Naive thymus-derived CD4-positive, alpha-beta T cell (primary cell): ENCODE data around the gene TIMP2. TPM values are rescaled to one million over a fixed set of nuclear protein-coding genes. Genes with fewer than 3 reads are reported as not detected.

ENCODE experiments used
- ATAC-seq: fragments of 150-1000 bp; cut with Tn5 transposase; 2 replicates; pipeline ENCODE4 v1.10.0; 2021; ENCODE audit warnings: mild to moderate bottlenecking, moderate library complexity
- CTCF ChIA-PET: fragments of 350-600 bp; sonication (Branson Sonifier 250); formaldehyde crosslinking; loops from one replicate; lab custom pipeline; 2021; ENCODE audit warnings: antibody characterized with exemption; lab: Charles Lee
- POLR2A ChIA-PET: fragments of 350-600 bp; sonication (Branson Sonifier 250); formaldehyde crosslinking; loops from one replicate; lab custom pipeline; 2021; ENCODE audit warnings: antibody characterized with exemption, inconsistent platforms; lab: Charles Lee
- DNase-seq, 9 donors: peaks; one replicate each; pipeline versions ENCODE4 v3.0.0 to v3.0.0-alpha.2; 2020 to 2022; ENCODE audit warnings: mixed read lengths in 1 of 9
- H3K27ac ChIP-seq: one replicate; pipeline ENCODE4 v1.7.0; 2013; ENCODE audit warnings: mild to moderate bottlenecking, low read depth, low read length, moderate library complexity
- H3K27me3 ChIP-seq, 2 donors: one replicate each; pipeline ENCODE4 v1.7.0; 2013; ENCODE audit warnings: low read length in 2 of 2, mild to moderate bottlenecking in 2 of 2, moderate library complexity in 2 of 2; ENCODE audit not compliant: control insufficient read depth in 2 of 2, insufficient read depth in 2 of 2
- H3K36me3 ChIP-seq, 3 experiments: 1 replicate in 2 of 3; 2 replicates in 1 of 3; pipeline ENCODE4 v1.7.0; 2013; ENCODE audit warnings: low read length in 3 of 3, mild to moderate bottlenecking in 3 of 3, moderate library complexity in 1 of 3; ENCODE audit not compliant: insufficient read depth in 3 of 3, control insufficient read depth in 2 of 3
- H3K4me1 ChIP-seq, 2 donors: one replicate each; pipeline ENCODE4 v1.7.0; 2013; ENCODE audit warnings: low read length in 2 of 2, mild to moderate bottlenecking in 2 of 2, moderate library complexity in 1 of 2; ENCODE audit not compliant: control insufficient read depth in 2 of 2, insufficient read depth in 2 of 2
- H3K4me3 ChIP-seq: 2 replicates; pipeline ENCODE4 v1.7.0; 2013; ENCODE audit warnings: mild to moderate bottlenecking, low read length
- H3K9me3 ChIP-seq, 3 experiments: 1 replicate in 2 of 3; 2 replicates in 1 of 3; pipeline ENCODE4 v1.7.0; 2013; ENCODE audit warnings: low read length in 3 of 3; ENCODE audit not compliant: control insufficient read depth in 2 of 3
- H3K27ac Mint-ChIP-seq, 9 donors: one replicate each; pipeline ENCODE4 v1.8.0; 2020 to 2022; ENCODE audit warnings: mixed read lengths in 9 of 9, mild to moderate bottlenecking in 8 of 9, moderate library complexity in 5 of 9, inconsistent platforms in 2 of 9
- H3K27me3 Mint-ChIP-seq, 5 donors: one replicate each; pipeline ENCODE4 v1.8.0; 2021 to 2022; ENCODE audit warnings: mixed read lengths in 5 of 5, mild to moderate bottlenecking in 1 of 5
- H3K36me3 Mint-ChIP-seq, 5 donors: one replicate each; pipeline ENCODE4 v1.8.0; 2020 to 2022; ENCODE audit warnings: mixed read lengths in 5 of 5, mild to moderate bottlenecking in 3 of 5, inconsistent platforms in 1 of 5
- H3K4me1 Mint-ChIP-seq, 7 donors: one replicate each; pipeline ENCODE4 v1.8.0; 2020 to 2022; ENCODE audit warnings: mixed read lengths in 7 of 7, mild to moderate bottlenecking in 3 of 7, inconsistent platforms in 1 of 7
- H3K4me3 Mint-ChIP-seq, 10 donors: one replicate each; pipeline ENCODE4 v1.8.0; 2020 to 2022; ENCODE audit warnings: mild to moderate bottlenecking in 10 of 10, mixed read lengths in 10 of 10, moderate library complexity in 6 of 10, inconsistent platforms in 2 of 10
- H3K9me3 Mint-ChIP-seq, 11 donors: one replicate each; pipeline ENCODE4 v1.8.0; 2020 to 2022; ENCODE audit warnings: mixed read lengths in 11 of 11, mild to moderate bottlenecking in 4 of 11, inconsistent platforms in 1 of 11, moderate library complexity in 1 of 11
- intact Hi-C, 2 donors: fragments of 100-400 bp; cut with micrococcal nuclease; formaldehyde crosslinking; loops; one replicate each; pipeline ENCODE4 v1.15.1; 2023
- polyA plus RNA-seq, 2 donors: library from polyadenylated mRNA; unstranded; fragments of 300-500 nt; fragmentation: Illumina TruSeq; gene quantifications; one replicate each; pipeline ENCODE4 v1.2.3, GENCODE V29; 2021
- total RNA-seq, 6 experiments: library from RNA in 5 of 6; stranded (reverse) in 5 of 6; gene quantifications; 1 replicate in 5 of 6; 2 replicates in 1 of 6; pipeline ENCODE4 v1.2.3 and lab custom pipeline; 2021 to 2026

TIMP2 gene
- total and polyA plus RNA-seq, 7 experiments from 2014 or later: 0.23 to 46.1 (median 5.7) TPM

DNA sequence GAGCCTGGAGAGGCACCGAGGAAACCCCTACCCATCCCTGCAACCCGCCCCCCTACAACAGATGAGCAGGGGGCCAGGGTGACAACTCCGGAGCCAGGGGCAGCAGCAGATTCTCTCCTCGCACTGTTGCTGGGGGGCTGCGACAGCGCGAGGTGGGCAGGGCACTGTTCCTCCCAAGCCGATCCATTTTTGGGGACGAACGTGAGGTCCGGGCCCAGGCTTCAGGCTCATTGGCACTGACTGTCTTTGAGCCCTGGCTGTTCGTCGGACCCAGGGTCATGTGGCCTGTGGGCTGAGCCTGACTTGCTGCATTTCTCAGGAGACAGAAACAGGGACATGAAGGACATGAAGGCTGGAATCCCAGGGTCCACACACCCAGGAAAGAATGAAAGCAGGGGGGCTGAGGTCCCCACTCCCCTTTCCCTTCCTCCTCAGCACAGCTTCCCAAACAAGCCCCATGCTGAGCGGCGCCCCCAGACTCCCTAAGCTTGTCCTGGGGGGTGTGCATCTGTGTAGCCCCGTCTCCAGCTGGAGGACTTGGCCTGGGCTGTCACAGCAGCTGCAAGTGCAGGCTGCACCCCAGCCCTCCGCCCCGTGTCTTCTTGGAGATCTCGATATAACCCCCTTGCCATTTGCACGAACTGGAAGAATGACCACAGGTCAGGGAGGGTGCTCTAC, 40.9 kb downstream of the TIMP2 start:
- CTCF ChIA-PET: no interaction called here
- H3K9me3 Mint-ChIP-seq: no peaks in the 10 kb centered on the region

DNA sequence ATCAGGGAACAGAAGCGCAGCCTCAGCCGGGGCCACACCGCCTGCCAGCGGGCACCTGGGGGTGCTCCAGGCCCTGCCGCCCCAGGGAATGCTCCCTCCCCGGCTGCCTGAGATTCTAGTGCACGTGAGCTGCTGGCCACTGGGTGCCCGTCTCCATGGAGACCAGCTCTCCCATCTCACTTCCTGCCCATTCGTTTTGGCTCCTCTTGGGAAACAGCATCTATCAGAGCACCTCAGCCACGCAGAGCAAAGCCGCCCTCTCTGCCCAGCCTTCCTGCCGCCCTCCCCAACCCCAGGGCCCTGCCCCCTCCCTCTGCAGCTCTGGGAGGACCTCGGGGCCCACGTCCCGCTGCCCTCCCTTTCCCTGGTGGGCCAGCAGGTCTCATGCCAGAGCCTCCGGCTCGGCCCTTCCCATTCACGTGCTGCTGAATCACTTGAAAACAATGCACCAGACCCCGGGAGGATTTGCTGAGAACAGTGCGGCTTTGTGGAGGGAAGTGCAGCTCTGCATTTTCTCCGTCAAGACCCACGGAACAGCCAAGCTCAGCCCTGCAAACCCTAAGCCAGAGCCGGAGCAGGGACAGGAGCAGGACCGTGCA, 41.6 kb downstream of the TIMP2 start:
- Mint-ChIP-seq H3K27me3 (peaks cover 0 to 12% (median 0%) of the 10 kb centered on the region in 5 donors), H3K4me1 (peaks cover 16 to 36% (median 30%) of the 10 kb centered on the region in 7 donors), H3K9me3 (no peaks in the 10 kb centered on the region), H3K4me3 (peak overlapping the region in 5 of 10 donors; percentile 31 to 57 (median 48)), H3K27ac (peak overlapping the region in 6 of 9 donors; percentile 34 to 77 (median 55)), H3K36me3 (no peaks in the 10 kb centered on the region)
- peak in 2 of 9 donors; percentile 10 for DNase-seq
- intact Hi-C loops: no loop called here
- peak; percentile 36 for ATAC-seq
- no peaks in the 10 kb centered on the region for H3K36me3 ChIP-seq
- peaks cover 0 to 19% of the 10 kb centered on the region in 2 donors for H3K4me1 ChIP-seq
- H3K27me3 ChIP-seq: no peaks in the 10 kb centered on the region
- no peak overlapping the region for H3K27ac ChIP-seq
- no peaks in the 10 kb centered on the region for H3K9me3 ChIP-seq
- POLR2A ChIA-PET: no interaction called here
- H3K4me3 ChIP-seq: no peak overlapping the region
- CTCF ChIA-PET: no interaction called here

More for the DNA sequence above, 40.9 kb downstream of the TIMP2 start:
- Mint-ChIP-seq H3K4me3 (peak overlapping the region in 2 of 10 donors; percentile 26 to 27), H3K4me1 (peaks cover 15 to 36% (median 32%) of the 10 kb centered on the region in 7 donors), H3K36me3 (no peaks in the 10 kb centered on the region), H3K27me3 (peaks cover 0 to 13% (median 0%) of the 10 kb centered on the region in 5 donors), H3K27ac (no peak overlapping the region)
- H3K36me3 ChIP-seq: no peaks in the 10 kb centered on the region
- ATAC-seq (no peak), DNase-seq (no peak)
- H3K9me3 ChIP-seq: no peaks in the 10 kb centered on the region
- H3K4me3 ChIP-seq: no peak overlapping the region
- POLR2A ChIA-PET: no interaction called here
- peaks cover 0 to 18% of the 10 kb centered on the region in 2 donors for H3K4me1 ChIP-seq
- intact Hi-C loops: no loop called here
- no peaks in the 10 kb centered on the region for H3K27me3 ChIP-seq
- H3K27ac ChIP-seq: no peak overlapping the region

DNA sequence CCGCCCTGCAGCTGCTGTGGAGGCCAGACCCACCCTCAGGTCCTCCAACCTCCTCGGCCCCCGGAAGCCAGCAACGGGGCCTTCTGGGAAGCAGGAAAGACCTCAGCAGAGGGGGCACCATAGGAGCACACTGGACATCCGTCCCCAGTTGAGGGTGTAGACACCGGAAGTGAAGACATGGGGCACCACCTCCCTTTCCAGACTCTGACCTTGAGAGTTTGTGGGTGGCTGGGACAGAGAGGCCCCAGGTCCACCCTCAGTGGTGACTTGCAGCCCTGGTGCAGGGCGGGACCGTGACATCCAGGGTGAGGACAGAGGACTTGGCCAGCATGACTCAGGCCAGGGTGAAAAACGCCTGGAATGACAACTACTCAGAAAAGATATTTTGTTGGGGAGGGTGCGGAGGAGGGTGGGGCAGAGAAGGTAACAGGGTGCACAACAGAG, 42.1 kb downstream of the TIMP2 start:
- H3K4me3 ChIP-seq: no peak overlapping the region
- H3K4me3 Mint-ChIP-seq: peak overlapping the region in 6 of 10 donors; percentile 5 to 52 (median 36)
- H3K9me3 ChIP-seq: no peaks in the 10 kb centered on the region
- H3K27ac ChIP-seq: no peak overlapping the region
- ChIA-PET CTCF (no interaction called here), POLR2A (no interaction called here)
- no peaks in the 10 kb centered on the region for H3K36me3 ChIP-seq
- intact Hi-C loops: no loop called here
- H3K27me3 Mint-ChIP-seq: peaks cover 0 to 11% (median 0%) of the 10 kb centered on the region in 5 donors
- peaks cover 0 to 19% of the 10 kb centered on the region in 2 donors for H3K4me1 ChIP-seq
- DNase-seq: no peak
- H3K9me3 Mint-ChIP-seq: no peaks in the 10 kb centered on the region
- H3K4me1 Mint-ChIP-seq: peaks cover 16 to 39% (median 29%) of the 10 kb centered on the region in 7 donors
- H3K36me3 Mint-ChIP-seq: no peaks in the 10 kb centered on the region
- peak; percentile 87 for ATAC-seq
- H3K27me3 ChIP-seq: no peaks in the 10 kb centered on the region
- peak overlapping the region in 8 of 9 donors; percentile 30 to 69 (median 55) for H3K27ac Mint-ChIP-seq

DNA sequence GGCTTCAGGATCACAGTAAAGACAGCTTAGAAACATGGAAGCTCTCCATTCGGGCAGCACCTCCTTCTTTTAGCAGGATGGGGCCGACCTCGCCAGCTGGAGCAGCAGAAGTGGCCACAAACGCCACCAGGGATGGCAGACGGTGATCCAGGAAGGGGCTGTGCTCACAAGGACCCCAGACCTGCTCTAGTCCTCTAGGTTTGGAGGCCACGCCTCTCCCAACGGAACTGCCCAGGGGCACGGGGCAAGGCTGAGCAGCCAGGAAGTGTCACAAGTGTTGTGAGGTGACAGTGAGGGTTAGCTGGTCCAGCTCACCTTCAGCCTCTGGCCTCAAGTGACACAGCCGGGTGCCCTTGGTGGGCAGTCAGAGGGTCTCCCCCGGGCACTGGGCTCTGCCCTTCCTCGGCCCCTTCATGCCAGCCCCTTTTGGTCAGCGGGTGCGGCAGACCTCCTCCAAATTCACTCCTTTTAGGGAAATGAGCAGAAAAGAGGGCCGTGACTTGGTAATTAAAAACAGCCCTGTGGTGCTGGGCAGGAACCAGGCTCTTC, 42.6 kb downstream of the TIMP2 start:
- H3K27ac Mint-ChIP-seq: peak overlapping the region in 8 of 9 donors; percentile 34 to 77 (median 55)

DNA sequence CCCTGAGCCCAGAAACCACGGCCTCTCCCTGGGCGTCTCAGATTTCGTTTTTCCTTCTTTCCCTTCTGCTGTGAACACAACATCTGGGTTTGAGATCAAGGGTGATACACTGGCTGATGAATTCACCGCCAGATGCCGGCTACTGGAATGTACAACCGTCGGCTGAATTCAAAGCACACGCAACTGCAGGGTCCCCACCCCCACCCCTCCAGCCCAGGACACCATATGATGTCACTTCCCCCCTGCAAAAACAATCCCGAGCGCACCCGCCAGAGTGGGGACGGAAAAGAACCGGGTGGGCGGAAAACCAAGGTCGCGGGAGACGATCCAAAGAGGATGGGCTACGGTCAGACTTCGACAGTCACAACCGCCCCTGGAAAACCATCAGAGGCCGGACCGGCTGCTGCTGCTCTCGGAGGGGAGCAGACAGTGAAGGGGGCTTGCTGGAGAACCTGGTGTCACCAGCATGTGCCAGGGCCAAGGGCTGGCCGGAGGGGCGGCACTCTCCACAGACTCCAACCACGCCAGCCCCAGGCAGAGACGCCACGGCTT, 45.5 kb downstream of the TIMP2 start:
- ChIA-PET CTCF (interaction anchor here (0.6 kb wide), 1 partner anchor 91 kb away, joined by 3 read pairs; no protein-coding TSS in a partner anchor), POLR2A (no interaction called here)
- H3K4me1 Mint-ChIP-seq: peaks cover 20 to 44% (median 37%) of the 10 kb centered on the region in 7 donors
- Histone ChIP-seq H3K27me3 (no peaks in the 10 kb centered on the region), H3K9me3 (no peaks in the 10 kb centered on the region), H3K4me1 (peaks cover 0 to 19% of the 10 kb centered on the region in 2 donors), H3K27ac (peak overlapping the region; percentile 32), H3K4me3 (peak overlapping the region; percentile 44), H3K36me3 (no peaks in the 10 kb centered on the region)
- peak overlapping the region; percentile 67 to 94 (median 91) for H3K27ac Mint-ChIP-seq
- H3K36me3 Mint-ChIP-seq: no peaks in the 10 kb centered on the region
- peak in 6 of 9 donors; percentile 25 to 43 (median 36) for DNase-seq
- no peaks in the 10 kb centered on the region for H3K9me3 Mint-ChIP-seq
- intact Hi-C loops: no loop called here
- H3K4me3 Mint-ChIP-seq: peak overlapping the region; percentile 66 to 87 (median 82)
- H3K27me3 Mint-ChIP-seq: peaks cover 0 to 25% (median 0%) of the 10 kb centered on the region in 5 donors
- peak; percentile 29 for ATAC-seq

More for the DNA sequence above, 42.6 kb downstream of the TIMP2 start:
- Histone ChIP-seq H3K4me3 (no peak overlapping the region), H3K36me3 (no peaks in the 10 kb centered on the region), H3K27me3 (no peaks in the 10 kb centered on the region), H3K4me1 (peaks cover 0 to 19% of the 10 kb centered on the region in 2 donors), H3K9me3 (no peaks in the 10 kb centered on the region), H3K27ac (no peak overlapping the region)
- Mint-ChIP-seq H3K9me3 (no peaks in the 10 kb centered on the region), H3K27me3 (peaks cover 0 to 11% (median 0%) of the 10 kb centered on the region in 5 donors), H3K36me3 (no peaks in the 10 kb centered on the region), H3K4me3 (peak overlapping the region in 5 of 10 donors; percentile 5 to 31 (median 25)), H3K4me1 (peaks cover 16 to 40% (median 29%) of the 10 kb centered on the region in 7 donors)
- ChIA-PET POLR2A (no interaction called here), CTCF (no interaction called here)
- peak; percentile 49 for ATAC-seq
- DNase-seq: no peak
- intact Hi-C loops: no loop called here

DNA sequence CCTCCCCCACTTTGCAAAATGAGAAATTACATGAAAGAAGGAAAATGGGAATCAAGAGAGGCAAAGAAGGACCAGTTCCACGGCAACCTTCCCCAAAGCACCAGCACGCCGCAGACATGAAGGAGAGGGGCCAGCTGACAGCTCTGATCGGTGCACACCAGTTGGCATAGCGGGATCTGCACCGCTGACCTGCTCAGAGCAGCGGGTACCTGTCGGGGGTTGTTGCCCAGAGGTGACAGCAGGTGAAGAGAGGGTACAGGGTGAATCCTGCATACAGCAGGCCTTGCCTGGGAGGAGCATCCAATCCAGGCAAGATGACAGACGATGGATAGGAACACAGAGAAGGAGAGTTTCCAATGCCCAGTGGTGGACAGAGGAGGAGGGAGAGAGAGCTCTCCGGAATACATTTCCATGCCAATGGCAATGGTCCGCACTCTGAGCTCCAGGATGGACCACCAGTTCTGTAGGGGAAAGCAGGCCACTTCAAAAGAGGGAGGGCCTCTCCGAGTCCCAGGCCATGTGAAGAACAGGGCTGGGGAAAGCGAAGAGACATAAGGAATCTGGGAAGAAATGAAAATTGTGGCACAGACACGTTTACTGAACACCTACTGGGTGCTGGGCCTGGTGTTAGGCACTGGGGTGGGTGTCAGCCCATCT, 46.2 kb downstream of the TIMP2 start:
- no peak for DNase-seq
- Histone ChIP-seq H3K36me3 (no peaks in the 10 kb centered on the region), H3K4me1 (peaks cover 0 to 19% of the 10 kb centered on the region in 2 donors), H3K4me3 (peak overlapping the region; percentile 44), H3K27me3 (no peaks in the 10 kb centered on the region), H3K27ac (peak overlapping the region; percentile 32), H3K9me3 (no peaks in the 10 kb centered on the region)
- intact Hi-C loops: no loop called here
- no peaks in the 10 kb centered on the region for H3K36me3 Mint-ChIP-seq
- peak overlapping the region; percentile 20 to 94 (median 91) for H3K27ac Mint-ChIP-seq
- POLR2A ChIA-PET: no interaction called here
- CTCF ChIA-PET: interaction anchor here (0.6 kb wide), 1 partner anchor 92 kb away, joined by 3 read pairs; no protein-coding TSS in a partner anchor
- ATAC-seq: no peak
- peaks cover 0 to 25% (median 0%) of the 10 kb centered on the region in 5 donors for H3K27me3 Mint-ChIP-seq
- peaks cover 20 to 44% (median 37%) of the 10 kb centered on the region in 7 donors for H3K4me1 Mint-ChIP-seq
- H3K9me3 Mint-ChIP-seq: no peaks in the 10 kb centered on the region
- H3K4me3 Mint-ChIP-seq: peak overlapping the region; percentile 66 to 87 (median 82)
